GM19239 (cell line): ENCODE data around the gene UBN2.
A peak's percentile ranks its signal among the peaks of the same experiment; 100 is the strongest.

ENCODE experiments used
- DNase-seq: peaks from one replicate; pipeline ENCODE4 v3.0.0; 2011; ENCODE audit warnings: low spot score; ENCODE audit not compliant: insufficient read length
- FAIRE-seq: peaks from 2 replicates; lab custom pipeline; 2011; peaks lifted over from hg19 to GRCh38; lab: Jason Lieb, UNC

UBN2 gene

DNA sequence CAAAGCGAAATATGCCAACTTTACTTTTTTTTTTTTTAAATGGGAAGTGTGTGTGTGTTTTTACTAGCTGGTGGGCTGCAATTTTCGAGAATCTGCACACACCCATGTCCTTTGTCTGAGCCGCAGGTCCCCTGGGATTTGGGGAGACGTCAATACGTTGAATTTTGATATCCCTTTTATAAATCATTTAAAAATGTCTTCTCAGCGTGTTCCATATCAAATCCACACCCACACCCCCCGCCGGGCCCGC is 109.7 kb downstream of the UBN2 start:
- DNase-seq (no peak), FAIRE-seq (no peak)

DNA sequence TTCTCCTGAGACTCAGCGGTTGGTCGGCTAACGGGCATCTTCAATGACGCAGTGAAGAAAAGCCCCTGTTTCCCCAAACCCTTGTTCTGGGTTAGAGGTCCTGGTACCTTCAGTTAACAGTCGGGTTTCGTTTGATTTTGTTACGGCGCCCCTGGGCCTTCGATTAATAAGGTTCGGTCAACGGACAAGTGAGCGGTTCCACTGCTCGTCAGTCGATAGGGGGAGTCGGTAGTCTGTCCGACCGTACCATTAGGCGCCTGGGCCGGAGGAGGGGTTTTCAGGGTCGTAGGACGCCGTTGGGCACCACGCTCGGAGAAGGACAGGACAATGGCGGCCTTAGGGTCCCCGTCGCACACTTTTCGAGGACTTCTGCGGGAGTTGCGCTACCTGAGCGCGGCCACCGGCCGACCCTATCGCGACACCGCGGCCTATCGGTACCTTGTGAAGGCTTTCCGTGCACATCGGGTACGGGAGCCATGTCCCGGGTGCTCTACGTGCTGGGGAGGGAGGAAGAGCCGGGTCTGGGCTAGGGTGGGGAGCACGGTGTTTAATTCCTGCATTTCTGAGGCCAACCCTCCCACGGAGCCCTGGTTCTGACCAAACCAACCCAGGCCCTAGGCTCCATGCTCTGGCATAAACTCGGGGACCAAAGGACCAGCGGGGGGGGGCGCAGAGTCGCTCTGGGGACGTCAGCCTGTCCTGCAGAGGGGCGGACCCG is 110.2 kb downstream of the UBN2 start, which contains the start of gene FMC1:
Gene FMC1, plus strand, starts transcription at position 280 of the 718 bp plus-strand sequence. Its CDS starts 48 bp downstream, at position 328.
- FAIRE-seq, result no peak
- peak; percentile 43 for DNase-seq

DNA sequence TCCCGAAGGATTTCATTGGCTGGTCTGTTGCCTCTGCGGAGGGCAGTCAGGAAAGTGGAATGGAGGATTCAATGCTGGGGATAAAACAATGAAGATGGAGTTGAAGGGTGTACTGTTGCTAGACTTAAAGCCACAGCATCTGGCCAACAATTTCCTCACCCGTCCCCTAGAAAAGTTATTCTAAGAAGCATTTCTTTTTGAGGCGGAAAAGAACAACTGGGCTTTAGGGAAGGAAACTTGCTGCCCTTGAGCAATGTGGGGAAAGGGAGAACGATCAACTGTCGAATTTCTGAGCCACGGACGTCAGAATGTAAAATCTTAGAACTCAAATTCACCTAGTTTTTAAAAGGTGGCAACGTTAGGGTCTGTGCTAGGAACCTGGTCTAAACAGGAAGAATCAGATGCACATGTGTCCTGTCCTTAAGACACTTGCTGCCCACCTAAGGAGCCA is 110.8 kb downstream of the UBN2 start:
- DNase-seq (no peak), FAIRE-seq (peak; percentile 87)

DNA sequence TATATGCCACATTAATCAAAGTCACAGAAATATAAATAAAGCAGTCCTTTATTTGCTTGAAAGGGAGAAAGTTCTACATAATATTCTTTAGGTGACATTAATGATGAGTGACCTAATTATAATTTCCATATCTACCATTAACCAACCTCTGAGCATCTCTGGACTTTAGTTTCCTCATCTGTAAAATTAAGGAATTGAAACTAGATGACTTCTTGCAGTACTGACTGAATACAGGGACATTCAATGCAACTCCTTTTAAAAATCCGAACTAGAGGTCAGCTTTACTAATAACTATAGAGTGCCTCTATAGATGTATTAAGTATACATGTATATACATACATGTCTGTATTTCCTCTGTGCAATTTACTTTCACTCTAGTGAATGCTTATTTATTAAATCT is 114.0 kb downstream of the UBN2 start:
- no peak for DNase-seq
- no peak for FAIRE-seq

DNA sequence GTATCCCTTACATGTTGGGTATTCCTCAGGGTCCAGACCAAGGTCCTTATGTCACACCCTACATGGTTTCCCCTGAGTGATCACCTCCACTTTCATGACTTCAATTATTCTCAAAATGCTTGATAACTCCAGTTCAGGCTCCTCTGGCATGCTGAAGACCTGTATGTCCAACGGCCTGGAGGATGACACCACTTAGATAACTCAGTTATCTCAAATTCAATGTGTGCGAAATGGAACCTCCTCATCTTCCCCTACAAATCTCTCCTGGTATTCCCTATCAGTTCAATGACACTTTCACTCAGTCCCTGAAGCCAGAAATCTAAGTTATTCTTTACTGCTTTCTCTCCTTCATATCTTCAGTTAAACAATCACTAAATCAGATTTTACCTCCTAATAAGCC is 120.0 kb downstream of the UBN2 start:
- no peak for FAIRE-seq

DNA sequence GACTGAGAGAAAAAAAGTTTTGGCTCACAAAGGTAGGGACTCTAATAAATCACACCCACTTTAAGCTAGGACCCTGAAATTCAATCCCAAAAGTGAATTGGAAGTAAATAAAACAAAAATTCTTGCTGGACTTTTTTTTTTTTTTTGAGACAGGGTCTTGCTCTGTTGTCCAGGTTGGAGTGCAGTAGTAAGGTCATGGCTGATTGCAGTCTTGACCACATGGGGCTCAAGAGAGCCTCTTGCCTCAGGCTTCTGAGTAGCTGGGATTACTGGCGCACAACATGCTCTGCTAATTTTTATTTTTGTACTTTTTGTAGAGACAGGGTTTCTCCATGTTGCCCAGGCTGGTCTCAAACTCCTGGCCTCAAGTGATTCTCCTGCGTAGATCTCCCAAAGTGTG is 123.7 kb downstream of the UBN2 start:
- DNase-seq (no peak), FAIRE-seq (no peak)

More for the DNA sequence above, 120.0 kb downstream of the UBN2 start:
- no peak for DNase-seq

DNA sequence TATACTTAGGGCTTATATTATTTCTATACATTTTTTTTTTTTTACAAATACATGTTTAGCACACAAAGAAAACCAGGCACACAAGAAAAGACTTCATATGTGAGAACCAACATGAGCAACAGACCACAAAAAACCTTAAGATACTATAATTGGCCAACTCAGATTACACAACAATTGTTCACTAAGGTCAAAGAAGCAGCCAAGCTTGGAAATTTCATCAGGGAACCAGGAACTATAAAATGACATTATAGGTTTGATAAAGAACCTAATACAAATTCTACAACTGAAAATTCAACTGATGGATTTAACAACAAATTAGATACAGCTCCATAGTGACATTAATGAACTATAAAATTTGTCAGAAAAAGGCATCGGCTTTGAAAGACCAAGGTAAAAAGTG is 124.3 kb downstream of the UBN2 start:
- DNase-seq, result no peak
- no peak for FAIRE-seq
